Stimulated activated memory B cell treated with anti-CD40 and anti-IgM and Interleukin-4, amounts not matched to agents 10 μg/mL and 1 μg/mL and 100 μg/mL, for 72 hours (primary cell): ENCODE results near the gene STAC.
"Not testable (repeated sequence)": the region's sequence is repeated elsewhere in the genome, so short reads cannot be mapped to it uniquely, and the experiment has no call there.

ENCODE experiments used
- ATAC-seq: fragments of 150-1000 bp; cut with Tn5 transposase; 2 replicates; pipeline ENCODE4 v1.10.0; 2021
- H3K27ac Mint-ChIP-seq: one replicate; pipeline ENCODE4 v1.8.0; 2022; ENCODE audit warnings: mild to moderate bottlenecking, mixed read lengths
- H3K27me3 Mint-ChIP-seq: one replicate; pipeline ENCODE4 v1.8.0; 2022; ENCODE audit warnings: mixed read lengths
- H3K36me3 Mint-ChIP-seq: one replicate; pipeline ENCODE4 v1.8.0; 2022; ENCODE audit warnings: mixed read lengths
- H3K4me1 Mint-ChIP-seq: one replicate; pipeline ENCODE4 v1.8.0; 2022; ENCODE audit warnings: mixed read lengths
- H3K4me3 Mint-ChIP-seq: one replicate; pipeline ENCODE4 v1.8.0; 2022; ENCODE audit warnings: mild to moderate bottlenecking, moderate library complexity, mixed read lengths
- H3K9me3 Mint-ChIP-seq: one replicate; pipeline ENCODE4 v1.8.0; 2022; ENCODE audit warnings: mixed read lengths

The STAC gene

DNA sequence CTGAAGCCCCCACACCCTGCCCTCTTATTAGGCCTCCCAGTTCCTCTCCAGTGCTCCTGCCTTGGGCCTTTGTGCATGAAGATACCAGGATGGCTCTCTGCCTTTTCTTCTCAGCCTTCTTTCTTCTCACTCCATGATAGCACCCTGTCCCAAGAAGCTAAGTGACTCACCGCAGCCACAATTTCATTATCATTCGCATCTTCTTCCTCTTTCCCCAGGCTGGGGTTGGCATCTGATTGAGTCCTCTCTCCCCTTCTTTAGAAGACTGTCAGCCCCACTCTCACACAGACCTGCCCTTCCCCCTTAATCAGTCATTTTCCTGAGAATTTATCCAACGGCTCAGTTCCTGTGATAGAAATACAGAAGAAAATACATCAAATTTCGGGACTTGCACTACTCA is 102.0 kb downstream of the STAC start:
- Mint-ChIP-seq H3K36me3 (no peaks in the 10 kb centered on the region), H3K4me3 (no peak overlapping the region), H3K9me3 (peaks cover 6% of the 10 kb centered on the region), H3K27ac (no peak overlapping the region), H3K27me3 (no peaks in the 10 kb centered on the region), H3K4me1 (no peaks in the 10 kb centered on the region)
- no peak for ATAC-seq

DNA sequence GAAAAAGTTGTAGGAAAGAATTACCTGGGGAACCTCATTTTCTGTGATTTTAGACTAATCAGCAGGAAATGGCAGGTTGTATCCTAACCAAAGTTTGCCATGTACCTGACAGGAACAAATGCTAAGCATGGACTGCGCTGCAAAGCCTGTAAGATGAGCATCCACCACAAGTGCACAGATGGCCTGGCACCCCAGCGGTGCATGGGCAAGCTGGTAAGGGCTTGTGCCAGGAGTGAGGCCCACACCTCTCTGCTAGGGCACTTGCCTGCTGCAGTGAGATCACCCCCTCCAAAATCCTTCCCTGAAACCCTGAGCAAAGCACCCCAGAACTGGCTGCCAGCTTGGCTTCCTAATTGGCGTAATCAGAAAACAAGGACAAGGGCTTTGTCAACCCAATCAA is 102.6 kb downstream of the STAC start:
- H3K27me3 Mint-ChIP-seq = no peaks in the 10 kb centered on the region
- no peaks in the 10 kb centered on the region for H3K36me3 Mint-ChIP-seq
- H3K27ac Mint-ChIP-seq = no peak overlapping the region
- no peak for ATAC-seq
- no peak overlapping the region for H3K4me3 Mint-ChIP-seq
- H3K9me3 Mint-ChIP-seq = peaks cover 6% of the 10 kb centered on the region
- H3K4me1 Mint-ChIP-seq = no peaks in the 10 kb centered on the region

DNA sequence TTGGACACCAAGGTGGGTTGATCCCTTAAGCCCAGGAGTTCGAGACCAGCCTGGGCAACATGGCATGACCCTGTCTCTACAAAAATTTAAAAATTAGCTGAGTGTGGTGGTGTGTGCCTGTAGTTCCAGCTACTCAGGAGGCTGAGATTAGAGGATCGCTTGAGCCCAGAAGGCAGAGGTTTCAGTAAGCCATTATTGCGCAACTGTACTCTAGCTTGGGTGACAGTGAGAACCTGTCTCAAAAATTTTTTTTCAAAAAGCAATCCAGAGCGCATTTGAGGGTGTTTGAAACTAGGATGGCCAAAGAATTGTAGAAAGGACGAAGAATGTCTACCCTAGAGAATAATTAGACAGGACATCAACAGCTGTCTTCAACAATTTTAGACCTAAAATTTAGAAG is 103.4 kb downstream of the STAC start:
- H3K4me3 Mint-ChIP-seq = no peak overlapping the region
- no peak overlapping the region for H3K27ac Mint-ChIP-seq
- H3K36me3 Mint-ChIP-seq = no peaks in the 10 kb centered on the region
- H3K27me3 Mint-ChIP-seq = no peaks in the 10 kb centered on the region
- no peak for ATAC-seq
- H3K9me3 Mint-ChIP-seq = peaks cover 6% of the 10 kb centered on the region
- H3K4me1 Mint-ChIP-seq = no peaks in the 10 kb centered on the region

DNA sequence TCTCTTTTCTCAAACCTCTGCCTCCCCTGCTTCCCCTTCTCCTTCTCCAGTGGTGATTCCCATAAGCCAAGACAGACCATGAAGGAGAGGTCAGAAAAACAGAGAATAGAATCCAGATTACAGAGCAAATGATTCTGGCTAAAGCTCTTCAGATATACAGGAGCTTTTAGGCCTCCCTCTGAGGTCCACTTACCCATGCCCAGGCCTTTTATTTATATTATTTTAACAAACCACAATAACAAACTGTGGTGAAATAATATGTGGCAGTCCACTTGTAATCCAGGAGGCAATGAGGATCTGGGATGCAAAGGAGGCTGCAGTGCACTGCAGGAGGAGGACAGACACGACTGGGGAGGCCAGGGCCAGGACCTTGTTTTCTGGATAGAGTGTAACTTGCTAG is 104.1 kb downstream of the STAC start:
- H3K27ac Mint-ChIP-seq = no peak overlapping the region
- H3K4me1 Mint-ChIP-seq = no peaks in the 10 kb centered on the region

DNA sequence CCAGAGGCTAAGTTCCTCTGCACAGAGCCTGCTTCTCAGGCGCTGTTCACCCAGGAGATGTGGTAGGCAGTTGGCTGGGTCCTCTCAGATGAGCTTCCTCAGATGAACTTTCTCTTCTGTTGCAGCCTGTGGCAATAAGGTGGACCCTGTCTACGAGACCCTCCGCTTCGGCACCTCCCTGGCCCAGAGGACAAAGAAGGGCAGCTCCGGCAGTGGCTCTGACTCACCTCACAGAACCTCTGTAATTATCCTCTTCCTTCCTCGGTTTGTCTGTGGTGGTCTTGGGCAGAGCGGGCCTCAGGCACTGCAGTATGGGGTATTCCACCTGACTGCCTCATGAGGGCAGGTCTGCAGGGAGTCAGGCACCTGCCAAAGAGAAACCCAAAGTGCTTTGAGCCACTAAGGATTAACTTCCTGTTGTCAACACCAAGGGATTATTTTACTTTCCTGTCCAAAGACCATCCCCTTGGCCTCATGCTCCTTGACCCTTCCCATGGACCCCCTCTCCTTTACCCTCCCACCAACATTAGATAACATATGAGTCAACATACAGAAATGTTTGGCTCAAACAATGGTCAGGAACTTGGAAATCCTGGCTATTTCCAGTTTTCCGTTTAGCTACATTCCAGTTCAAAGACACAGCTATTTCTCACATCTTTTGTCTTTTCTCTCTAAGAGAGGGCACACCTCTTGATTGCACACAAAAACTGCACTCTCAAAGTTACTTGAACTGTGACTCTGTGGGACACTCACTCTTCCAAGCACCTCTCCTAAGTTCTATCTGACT is 105.9 kb downstream of the STAC start:
- no peaks in the 10 kb centered on the region for H3K9me3 Mint-ChIP-seq
- no peaks in the 10 kb centered on the region for H3K4me1 Mint-ChIP-seq
- ATAC-seq = no peak
- H3K4me3 Mint-ChIP-seq = no peak overlapping the region
- H3K36me3 Mint-ChIP-seq = no peaks in the 10 kb centered on the region
- no peaks in the 10 kb centered on the region for H3K27me3 Mint-ChIP-seq
- H3K27ac Mint-ChIP-seq = no peak overlapping the region

More for the DNA sequence above, 104.1 kb downstream of the STAC start:
- H3K4me3 Mint-ChIP-seq = no peak overlapping the region
- no peak for ATAC-seq
- no peaks in the 10 kb centered on the region for H3K9me3 Mint-ChIP-seq
- H3K36me3 Mint-ChIP-seq = no peaks in the 10 kb centered on the region
- H3K27me3 Mint-ChIP-seq = no peaks in the 10 kb centered on the region

DNA sequence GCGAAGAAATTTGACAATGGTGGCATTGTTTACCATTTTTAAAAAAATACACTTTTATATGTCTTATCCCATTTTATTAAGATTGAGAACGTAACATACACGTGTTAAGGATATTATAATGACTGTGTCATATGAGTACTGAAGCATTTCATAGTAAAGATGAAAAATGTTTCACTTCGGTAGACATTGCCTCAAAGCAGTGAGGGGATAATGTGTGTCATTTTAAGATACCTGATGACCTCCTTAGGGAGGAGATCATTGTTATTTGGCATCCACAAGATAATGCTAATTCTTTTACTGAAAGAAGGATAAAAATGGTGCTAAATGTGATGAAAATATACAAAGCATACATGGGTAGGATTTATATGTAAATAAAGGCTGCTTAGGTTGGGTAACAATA is 107.3 kb downstream of the STAC start:
- ATAC-seq = no peak
- no peak overlapping the region for H3K27ac Mint-ChIP-seq
- H3K36me3 Mint-ChIP-seq = no peaks in the 10 kb centered on the region
- no peaks in the 10 kb centered on the region for H3K4me1 Mint-ChIP-seq
- H3K27me3 Mint-ChIP-seq = no peaks in the 10 kb centered on the region
- H3K9me3 Mint-ChIP-seq = no peaks in the 10 kb centered on the region
- H3K4me3 Mint-ChIP-seq = no peak overlapping the region

DNA sequence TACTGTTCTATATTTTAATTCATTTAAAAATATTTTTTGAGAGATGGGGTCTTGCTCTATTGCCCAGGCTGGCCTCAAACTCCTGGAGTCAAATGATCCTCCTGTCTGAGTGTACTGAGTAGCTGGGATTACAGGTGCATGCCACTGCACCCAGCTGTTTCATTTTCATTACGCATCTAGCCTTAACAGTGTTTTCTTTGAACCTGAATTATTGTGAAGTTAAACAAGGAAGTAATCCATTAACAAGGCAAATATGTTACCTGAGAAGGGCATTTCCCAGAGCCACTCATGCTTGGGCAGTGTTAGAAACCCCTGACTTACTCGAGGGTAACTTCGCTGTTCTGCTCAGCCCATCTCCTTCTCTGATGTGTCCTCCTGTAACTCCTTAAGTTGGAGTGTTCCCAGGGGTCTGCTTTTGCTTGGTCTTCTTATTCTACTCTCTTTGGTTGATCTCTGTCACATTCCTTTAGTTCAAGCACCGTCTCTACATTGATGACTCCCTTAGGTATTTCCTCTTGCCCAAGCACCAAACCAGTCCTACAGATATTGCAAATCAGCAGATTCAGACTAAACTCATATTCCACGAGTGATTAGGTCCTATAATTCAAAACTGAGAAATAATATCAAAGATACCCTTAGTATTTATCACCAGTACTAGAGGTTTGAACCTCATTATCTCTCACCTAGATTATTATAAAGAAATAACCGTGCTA is 107.9 kb downstream of the STAC start:
- H3K27me3 Mint-ChIP-seq = no peaks in the 10 kb centered on the region
- no peaks in the 10 kb centered on the region for H3K36me3 Mint-ChIP-seq
- no peak overlapping the region for H3K4me3 Mint-ChIP-seq
- no peaks in the 10 kb centered on the region for H3K9me3 Mint-ChIP-seq
- no peak for ATAC-seq
- no peak overlapping the region for H3K27ac Mint-ChIP-seq
- H3K4me1 Mint-ChIP-seq = no peaks in the 10 kb centered on the region

DNA sequence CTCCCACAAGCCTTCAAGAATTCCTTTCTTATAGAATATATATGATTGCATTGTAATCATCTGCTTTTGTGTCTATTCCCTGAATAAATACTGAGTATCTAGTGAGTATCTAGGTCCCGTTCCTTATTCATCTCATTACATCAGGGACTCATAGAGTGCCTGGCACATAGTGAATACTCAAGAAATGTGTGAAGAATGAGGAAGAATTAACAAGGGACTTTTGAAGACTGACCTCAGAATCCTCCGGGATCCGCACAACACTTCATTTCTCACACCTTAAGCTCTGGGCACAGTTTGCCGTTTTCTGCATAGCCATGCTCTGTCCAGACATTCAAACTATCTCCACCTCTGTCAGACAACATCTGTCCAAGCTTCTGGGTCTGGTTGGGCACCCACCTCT is 108.8 kb downstream of the STAC start:
- ATAC-seq = no peak

DNA sequence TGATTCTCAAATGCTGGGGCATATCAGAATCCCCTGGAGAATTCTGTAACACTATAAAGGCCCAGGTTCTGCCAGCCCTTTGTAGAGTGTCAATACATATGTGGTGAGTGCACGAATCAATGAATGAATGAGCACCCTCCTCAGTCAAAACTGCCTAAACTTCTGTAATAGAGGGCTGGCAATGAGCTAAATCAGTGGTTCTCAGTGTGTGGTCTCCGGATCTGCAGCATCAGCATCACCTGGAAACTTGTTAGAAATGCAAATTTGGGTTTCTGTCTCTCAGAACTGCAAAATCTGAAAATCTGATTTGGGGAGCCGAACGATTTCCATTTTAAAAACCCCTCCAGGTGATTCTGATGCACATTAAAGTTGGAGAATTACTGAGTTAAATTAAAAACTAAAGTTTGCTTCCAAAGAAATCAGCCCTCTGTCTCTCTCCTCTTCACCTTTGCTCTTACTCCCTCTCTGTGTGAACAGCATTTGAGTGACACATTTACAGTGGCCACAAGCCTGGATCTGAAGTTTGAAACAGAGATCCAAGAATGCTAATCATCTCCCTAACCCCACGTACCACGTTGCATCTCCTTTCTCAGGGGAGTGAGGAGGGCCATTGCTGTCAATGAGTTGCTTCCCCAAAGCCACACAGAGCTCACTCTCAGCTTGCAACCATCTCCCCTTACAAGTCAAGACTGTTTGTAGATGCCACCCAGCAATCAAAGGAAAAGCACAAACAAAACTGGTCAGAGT is 109.5 kb downstream of the STAC start:
- no peak overlapping the region for H3K27ac Mint-ChIP-seq
- no peaks in the 10 kb centered on the region for H3K9me3 Mint-ChIP-seq
- no peaks in the 10 kb centered on the region for H3K36me3 Mint-ChIP-seq
- no peaks in the 10 kb centered on the region for H3K4me1 Mint-ChIP-seq
- no peak for ATAC-seq
- no peak overlapping the region for H3K4me3 Mint-ChIP-seq
- H3K27me3 Mint-ChIP-seq = no peaks in the 10 kb centered on the region

More for the DNA sequence above, 108.8 kb downstream of the STAC start:
- no peaks in the 10 kb centered on the region for H3K27me3 Mint-ChIP-seq
- H3K9me3 Mint-ChIP-seq = no peaks in the 10 kb centered on the region
- no peaks in the 10 kb centered on the region for H3K36me3 Mint-ChIP-seq
- no peaks in the 10 kb centered on the region for H3K4me1 Mint-ChIP-seq
- H3K27ac Mint-ChIP-seq = no peak overlapping the region
- H3K4me3 Mint-ChIP-seq = no peak overlapping the region

DNA sequence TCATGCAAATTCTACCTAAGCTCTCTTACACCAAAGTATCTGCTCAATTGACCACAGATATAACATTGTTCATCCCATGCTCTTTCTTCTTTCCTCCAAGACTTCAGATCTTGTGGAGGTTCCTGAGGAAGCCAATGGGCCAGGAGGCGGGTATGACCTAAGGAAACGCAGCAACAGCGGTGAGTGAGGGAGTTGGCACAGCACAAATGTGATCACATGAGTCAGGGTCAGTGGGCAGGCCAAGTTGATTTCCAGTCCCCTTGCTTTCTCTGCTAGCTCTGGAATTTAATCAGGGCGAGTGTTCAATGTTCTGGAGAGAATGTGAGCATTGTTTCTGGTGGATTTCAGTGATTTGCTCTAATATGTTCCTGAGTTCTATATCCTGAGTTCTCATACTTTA is 112.7 kb downstream of the STAC start:
- H3K4me3 Mint-ChIP-seq = no peak overlapping the region
- no peaks in the 10 kb centered on the region for H3K36me3 Mint-ChIP-seq
- no peaks in the 10 kb centered on the region for H3K9me3 Mint-ChIP-seq
- no peak overlapping the region for H3K27ac Mint-ChIP-seq
- H3K4me1 Mint-ChIP-seq = no peaks in the 10 kb centered on the region
- H3K27me3 Mint-ChIP-seq = no peaks in the 10 kb centered on the region
- ATAC-seq = no peak

DNA sequence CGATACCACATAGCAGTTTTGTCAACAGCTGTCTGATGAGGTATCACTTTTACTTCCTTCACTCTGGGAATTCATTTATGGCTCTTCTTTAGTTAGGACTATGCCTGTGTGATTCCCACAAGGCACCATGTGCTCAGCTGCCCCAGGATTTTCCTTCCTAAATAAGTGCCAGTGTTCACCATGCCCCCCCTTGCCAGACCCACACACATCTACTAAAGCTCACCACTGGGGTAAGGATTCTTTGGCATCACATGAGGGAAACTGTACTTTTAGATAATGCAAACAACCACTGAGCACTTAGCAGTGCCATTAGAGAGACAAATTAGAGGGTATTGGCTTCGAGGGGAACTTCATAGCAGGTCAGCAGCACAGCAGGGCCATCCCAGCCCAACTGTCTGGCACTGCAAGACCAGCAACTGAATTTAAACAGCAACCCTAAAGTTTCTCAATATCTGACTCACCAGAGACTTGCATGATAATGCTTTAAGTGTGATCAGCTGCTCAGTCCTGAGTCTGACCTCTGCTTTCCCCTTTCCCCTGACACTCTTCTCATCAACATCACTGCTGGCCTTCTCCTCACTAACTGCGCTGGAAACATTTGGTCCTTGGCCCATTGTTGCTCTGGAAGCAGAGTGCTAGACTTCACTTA is 114.3 kb downstream of the STAC start:
- H3K4me3 Mint-ChIP-seq = no peak overlapping the region
- no peak overlapping the region for H3K27ac Mint-ChIP-seq
- H3K36me3 Mint-ChIP-seq = no peaks in the 10 kb centered on the region
- no peaks in the 10 kb centered on the region for H3K4me1 Mint-ChIP-seq
- H3K9me3 Mint-ChIP-seq = no peaks in the 10 kb centered on the region
- ATAC-seq = no peak
- H3K27me3 Mint-ChIP-seq = peaks cover 6% of the 10 kb centered on the region

DNA sequence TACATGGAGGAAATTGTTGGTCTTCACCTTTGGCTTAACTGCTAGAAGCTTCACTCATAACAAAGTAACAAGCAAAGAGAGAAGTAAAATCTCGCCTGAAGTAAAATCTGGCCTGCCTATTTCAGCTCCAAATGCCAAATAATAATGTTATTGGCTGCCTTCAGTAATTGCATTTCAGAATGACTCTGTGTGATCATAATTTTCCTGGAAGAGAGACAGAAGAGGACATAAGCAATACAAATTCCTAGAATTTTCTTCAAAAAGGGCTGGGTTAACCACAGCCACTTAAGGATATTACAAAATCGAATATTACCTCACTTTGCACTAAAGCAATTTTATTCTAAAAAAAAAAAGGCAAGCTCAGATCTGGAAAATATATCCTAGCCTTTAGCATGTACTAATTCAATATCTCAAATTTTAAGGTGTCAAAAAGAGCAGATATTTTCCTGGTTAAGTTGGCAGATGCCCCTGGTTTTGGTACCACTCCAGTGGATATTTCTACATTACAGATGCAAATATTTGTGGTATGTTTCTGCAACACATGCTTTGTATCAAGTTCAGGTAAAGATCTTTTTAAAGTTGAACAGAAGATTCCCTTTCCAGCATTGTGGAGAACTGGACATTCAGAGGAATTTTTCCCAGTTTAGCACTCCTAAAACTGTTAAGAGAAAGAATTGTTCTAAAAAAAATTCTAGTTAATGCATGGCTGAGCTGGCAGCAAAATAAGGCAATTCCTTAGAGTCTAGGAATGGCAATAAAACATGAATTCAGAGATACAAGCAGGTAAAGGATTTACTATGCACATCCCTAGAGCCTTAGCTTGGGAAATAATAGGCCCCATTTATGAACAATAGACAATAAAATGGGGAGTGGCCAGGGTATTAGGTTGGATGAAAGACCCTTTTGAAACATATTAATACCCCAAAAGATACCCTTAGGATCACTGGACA is 116.7 kb downstream of the STAC start:
- Mint-ChIP-seq H3K27me3 (peaks cover 6% of the 10 kb centered on the region), H3K27ac (no peak overlapping the region), H3K36me3 (no peaks in the 10 kb centered on the region), H3K9me3 (peaks cover 2% of the 10 kb centered on the region), H3K4me3 (no peak overlapping the region), H3K4me1 (no peaks in the 10 kb centered on the region)
- no peak for ATAC-seq

DNA sequence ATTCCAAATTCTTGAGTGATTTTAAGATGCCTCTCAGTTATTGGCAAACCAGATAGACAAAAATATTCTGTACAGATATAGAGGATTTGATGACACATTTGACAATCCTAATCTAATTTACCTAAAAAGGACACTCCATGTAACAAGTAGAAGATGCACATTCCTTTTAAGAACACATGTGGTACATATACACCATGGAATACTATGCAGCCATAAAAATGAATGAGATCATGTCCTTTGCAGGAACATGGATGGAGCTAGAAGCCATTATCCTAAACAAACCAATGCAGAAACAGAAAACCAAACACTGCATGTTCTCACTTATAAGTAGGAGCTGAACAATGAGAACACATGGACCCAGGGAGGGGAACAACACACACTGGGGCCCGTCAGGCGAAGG is 119.7 kb downstream of the STAC start:
- not testable (repeated sequence) for H3K27ac Mint-ChIP-seq, H3K4me3 Mint-ChIP-seq, H3K36me3 Mint-ChIP-seq, H3K4me1 Mint-ChIP-seq, H3K9me3 Mint-ChIP-seq, ATAC-seq, H3K27me3 Mint-ChIP-seq

DNA sequence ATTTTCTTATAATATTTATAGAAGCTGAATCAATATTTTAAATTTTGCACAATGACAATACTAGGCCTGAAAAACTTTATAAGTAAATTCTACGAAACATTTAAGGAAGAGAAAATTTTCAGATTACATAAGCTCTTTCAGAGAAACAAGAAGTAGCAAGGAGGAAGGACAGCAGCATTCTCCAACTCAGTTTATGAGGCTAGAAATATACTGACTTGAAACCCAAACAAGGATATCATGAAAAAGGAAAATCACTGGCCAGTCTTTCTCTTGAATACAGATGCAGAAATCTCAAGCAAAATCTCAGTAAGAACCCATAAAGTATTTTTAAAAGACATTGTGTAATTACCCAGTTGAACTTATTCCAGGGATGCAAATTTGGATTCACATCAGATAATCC is 121.3 kb downstream of the STAC start:
- no peak for ATAC-seq
- Mint-ChIP-seq H3K36me3 (no peaks in the 10 kb centered on the region), H3K4me1 (no peaks in the 10 kb centered on the region), H3K4me3 (no peak overlapping the region), H3K27me3 (peaks cover 6% of the 10 kb centered on the region), H3K27ac (no peak overlapping the region), H3K9me3 (peaks cover 7% of the 10 kb centered on the region)
